GM18499 (cell line): ENCODE data around the gene SCMH1.

ENCODE experiments used
- ATAC-seq: cut with Tn5 transposase; IDR thresholded peaks from one replicate; pipeline ENCODE4 v1.9.1; 2021; ENCODE audit warnings: moderate number of reproducible peaks; ENCODE audit not compliant: insufficient read depth, unreplicated experiment

Gene SCMH1

GRCh38 chr1:41108696-41109275, 133.3 kb downstream of the SCMH1 start:
- no peak for ATAC-seq

- ATAC-seq = no peak
Measured at GRCh38 chr1:41103766-41104165, 138.3 kb downstream of the SCMH1 start.

- ATAC-seq = no peak
Measured at GRCh38 chr1:41102653-41103052, 139.5 kb downstream of the SCMH1 start.

- ATAC-seq = no peak
Measured at GRCh38 chr1:41101950-41102607, 140.0 kb downstream of the SCMH1 start.

- ATAC-seq = no peak
Measured at GRCh38 chr1:41101076-41101475, 141.0 kb downstream of the SCMH1 start.

GRCh38 chr1:41100170-41100569, 141.9 kb downstream of the SCMH1 start:
- ATAC-seq = no peak

GRCh38 chr1:41098730-41099460, 143.2 kb downstream of the SCMH1 start:
- ATAC-seq = no peak

- ATAC-seq = no peak
Measured at GRCh38 chr1:41097105-41097504, 145.0 kb downstream of the SCMH1 start.

GRCh38 chr1:41093826-41094225, 148.3 kb downstream of the SCMH1 start:
- ATAC-seq = no peak

- ATAC-seq = no peak
Measured at GRCh38 chr1:41086921-41087320, 155.2 kb downstream of the SCMH1 start.

GRCh38 chr1:41078616-41079015, 163.5 kb downstream of the SCMH1 start:
- ATAC-seq = no peak

GRCh38 chr1:41078193-41078592, 163.9 kb downstream of the SCMH1 start:
- no peak for ATAC-seq

- no peak for ATAC-seq
Measured at GRCh38 chr1:41073971-41074370, 168.1 kb downstream of the SCMH1 start.

- no peak for ATAC-seq
Measured at GRCh38 chr1:41072051-41072450, 170.1 kb downstream of the SCMH1 start.

GRCh38 chr1:41056907-41057306, 185.2 kb downstream of the SCMH1 start:
- ATAC-seq = no peak

GRCh38 chr1:41053316-41053715, 188.8 kb downstream of the SCMH1 start:
- no peak for ATAC-seq

- ATAC-seq = no peak
Measured at GRCh38 chr1:41051022-41051421, 191.1 kb downstream of the SCMH1 start.

- ATAC-seq = no peak
Measured at GRCh38 chr1:41048540-41048939, 193.6 kb downstream of the SCMH1 start.

GRCh38 chr1:41046347-41046775, 195.7 kb downstream of the SCMH1 start:
- no peak for ATAC-seq

- no peak for ATAC-seq
Measured at GRCh38 chr1:41045740-41046139, 196.4 kb downstream of the SCMH1 start.

- no peak for ATAC-seq
Measured at GRCh38 chr1:41044187-41044586, 197.9 kb downstream of the SCMH1 start.
